ENCODE results near the gene CDKAL1.

CDKAL1 gene

DNA sequence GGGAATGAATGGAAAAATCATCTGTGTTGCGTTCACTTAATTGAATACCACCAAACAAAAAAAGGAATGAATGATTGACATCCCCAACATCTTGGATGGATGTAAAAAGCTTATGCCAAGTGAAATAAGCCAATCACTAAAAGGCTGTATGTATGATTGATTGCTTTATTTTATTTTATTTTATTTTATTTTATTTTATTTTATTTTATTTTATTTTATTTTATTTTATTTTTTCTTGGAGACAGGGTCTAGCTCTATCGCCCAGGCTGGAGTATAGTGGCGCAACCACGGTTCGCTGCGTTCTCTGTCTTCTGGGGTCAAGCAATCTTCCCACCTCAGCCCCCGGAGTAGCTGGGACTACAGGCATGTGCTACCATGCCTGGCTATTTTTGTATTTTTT is 263.3 kb downstream of the CDKAL1 start:
- TF ChIP-seq CTCF (conservative IDR thresholded peaks at IDR 0.05), result no peak
- H3K27ac ChIP-seq, result no peak overlapping the region

DNA sequence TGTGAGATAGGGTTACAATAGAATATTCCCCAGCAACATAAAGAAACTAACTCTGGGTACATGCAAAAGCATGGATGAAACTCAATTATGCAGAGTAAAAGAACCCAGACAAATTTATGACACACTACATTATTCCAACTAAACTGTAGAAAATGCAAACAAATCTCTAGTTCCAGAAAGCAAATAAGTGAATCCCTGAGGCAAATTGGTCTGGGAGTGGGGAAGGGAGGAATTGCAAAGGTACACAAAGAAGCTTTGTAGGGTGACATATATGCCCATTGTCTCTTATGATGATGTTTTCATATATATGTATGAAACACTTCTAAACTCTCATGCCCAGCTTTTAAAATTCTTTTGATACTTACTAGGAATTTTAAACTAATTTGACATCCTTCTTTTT is 266.0 kb downstream of the CDKAL1 start:
- no peak overlapping the region for H3K27ac ChIP-seq
- no peak for TF ChIP-seq CTCF (conservative IDR thresholded peaks at IDR 0.05)

DNA sequence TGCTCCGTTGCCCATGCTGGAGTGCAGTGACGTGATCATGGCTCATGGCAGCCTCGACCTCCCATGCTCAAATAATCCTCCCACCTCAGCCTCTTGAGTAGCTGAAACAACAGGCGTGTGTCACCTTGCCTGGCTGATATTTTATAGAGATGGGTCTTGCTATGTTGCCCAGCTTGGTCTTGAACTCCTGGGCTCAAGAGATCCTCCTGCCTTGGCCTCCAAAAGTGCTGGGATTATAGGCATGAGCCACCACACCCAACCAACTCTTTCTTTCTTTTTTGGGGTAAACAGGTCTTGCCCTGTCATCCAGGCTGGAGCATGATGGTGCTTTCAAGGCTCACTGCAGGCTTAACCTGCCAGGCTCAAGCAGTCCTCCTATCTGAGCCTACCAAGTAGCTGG is 266.4 kb downstream of the CDKAL1 start:
- H3K27ac ChIP-seq, result no peak overlapping the region
- no peak for TF ChIP-seq CTCF (conservative IDR thresholded peaks at IDR 0.05)

GRCh38 chr6:20801595-20801994 is 267.3 kb downstream of the CDKAL1 start:
- no peak overlapping the region for H3K27ac ChIP-seq
- no peak for TF ChIP-seq CTCF (conservative IDR thresholded peaks at IDR 0.05)

GRCh38 chr6:20802596-20802995 is 268.3 kb downstream of the CDKAL1 start:
- no peak for TF ChIP-seq CTCF (conservative IDR thresholded peaks at IDR 0.05)
- no peak overlapping the region for H3K27ac ChIP-seq

- no peak for TF ChIP-seq CTCF (conservative IDR thresholded peaks at IDR 0.05)
- H3K27ac ChIP-seq, result no peak overlapping the region
These were observed 270.8 kb downstream of the CDKAL1 start for GRCh38 chr6:20805021-20805420.

DNA sequence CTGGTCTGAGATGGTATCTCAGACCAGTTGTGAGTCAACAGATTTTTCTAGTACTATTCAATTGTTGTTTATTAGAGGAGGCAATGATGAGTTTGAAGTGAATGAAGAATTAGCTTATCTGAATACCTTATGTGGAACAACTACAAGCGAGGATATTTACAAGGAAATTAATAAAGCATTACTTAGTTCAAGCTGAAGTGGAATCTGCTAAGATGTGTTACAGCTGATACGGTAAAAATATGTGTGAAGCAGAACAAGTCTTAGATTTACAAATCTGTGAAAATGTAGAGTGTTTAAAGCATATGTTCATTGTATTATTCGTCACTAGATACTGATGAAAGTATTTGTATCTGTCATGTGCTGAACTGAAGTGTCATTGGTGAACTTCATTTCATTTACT is 272.4 kb downstream of the CDKAL1 start:
- no peak for TF ChIP-seq CTCF (conservative IDR thresholded peaks at IDR 0.05)
- no peak overlapping the region for H3K27ac ChIP-seq

DNA sequence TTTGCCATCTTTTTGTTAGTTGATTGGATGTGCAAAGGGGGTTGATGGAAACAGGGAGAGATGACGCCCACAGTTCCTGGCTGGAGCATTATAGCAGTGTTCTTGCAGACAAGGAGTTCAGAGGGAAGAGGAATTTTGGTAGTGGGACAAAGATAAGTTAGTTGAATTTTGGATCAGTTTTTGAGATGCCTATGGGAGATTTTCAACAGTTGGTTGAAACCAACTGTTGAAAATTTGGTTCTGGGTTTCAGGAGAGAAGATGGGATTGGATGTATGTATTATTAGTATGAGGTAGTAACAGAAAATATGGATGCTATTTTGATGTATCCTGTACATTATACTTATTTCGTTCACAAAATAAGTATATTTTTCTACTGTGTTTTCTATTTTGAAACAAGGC is 274.2 kb downstream of the CDKAL1 start:
- no peak overlapping the region for H3K27ac ChIP-seq
- no peak for TF ChIP-seq CTCF (conservative IDR thresholded peaks at IDR 0.05)
